GM21528 (cell line): ENCODE data around the gene RBM41.
"Not testable (repeated sequence)": the region's sequence is repeated elsewhere in the genome, so short reads cannot be mapped to it uniquely, and the experiment has no call there.

Source experiments
- ATAC-seq: cut with Tn5 transposase; IDR thresholded peaks from one replicate; pipeline ENCODE4 v1.9.1; 2021; ENCODE audit warnings: mild to moderate bottlenecking, moderate library complexity; ENCODE audit not compliant: unreplicated experiment, low FRiP score

Gene RBM41

DNA sequence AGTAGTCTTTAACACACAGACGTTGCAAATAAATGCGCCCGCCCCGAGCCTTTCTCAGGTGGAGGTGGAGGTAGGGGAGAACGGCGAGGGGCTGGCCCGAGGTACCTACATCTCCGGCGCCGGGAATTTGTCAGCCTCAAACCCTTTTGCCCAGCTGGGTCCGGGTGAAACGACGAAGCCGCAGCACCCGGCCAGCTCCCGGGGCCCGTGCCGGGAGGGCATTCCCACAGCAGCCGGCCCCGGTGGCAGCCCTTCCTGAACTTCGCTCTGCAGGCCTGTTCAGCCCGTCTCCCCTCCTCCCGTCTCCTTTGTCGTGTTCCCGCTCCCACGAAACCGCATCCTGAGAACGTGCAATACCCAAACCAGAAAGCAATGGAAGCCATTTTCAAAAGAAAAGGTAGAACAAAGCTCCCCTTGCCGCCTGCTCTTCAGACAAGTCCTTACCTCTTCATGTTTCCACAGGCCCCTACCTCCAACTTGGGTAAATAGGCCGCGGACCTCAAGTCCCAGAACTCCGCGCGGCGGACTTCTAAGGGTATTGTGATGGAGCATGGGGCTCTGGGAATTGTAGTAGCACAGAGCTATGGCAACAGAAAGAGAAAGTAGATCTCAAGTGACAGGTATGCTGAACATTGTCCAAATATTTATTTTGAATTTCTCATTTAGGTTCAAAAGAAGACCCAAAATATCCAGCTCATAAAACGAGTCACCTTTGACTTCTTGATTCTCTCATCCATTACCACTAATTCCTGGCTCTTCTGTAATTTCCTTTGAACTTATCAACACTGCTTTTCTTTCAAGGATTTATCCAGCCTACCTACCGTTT, at the start of gene RBM41:
RBM41 (minus strand) TSS at position 501 of the 826 bp plus-strand sequence; CDS start at position 452, 49 bp downstream.
- peak; percentile 100 for ATAC-seq

DNA sequence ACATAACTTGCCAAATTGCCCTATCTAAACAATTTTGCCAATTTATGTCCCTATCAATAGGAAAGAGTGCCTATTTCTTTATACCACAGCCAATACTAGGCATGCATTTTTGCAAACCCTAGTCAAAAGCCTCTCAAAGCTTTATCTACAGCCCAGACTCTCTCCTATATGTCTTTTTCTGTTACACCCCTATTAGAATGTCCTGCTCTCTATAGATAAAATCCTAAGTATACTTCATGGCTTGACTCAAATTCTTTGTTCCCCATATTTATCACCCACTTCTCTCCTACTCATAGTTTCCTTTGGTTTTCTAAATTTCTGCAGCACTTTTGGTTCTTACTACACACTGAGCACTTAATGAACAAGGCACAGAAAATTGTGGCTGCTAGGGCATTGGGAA, 49.6 kb upstream of the RBM41 start:
- ATAC-seq, result no peak

DNA sequence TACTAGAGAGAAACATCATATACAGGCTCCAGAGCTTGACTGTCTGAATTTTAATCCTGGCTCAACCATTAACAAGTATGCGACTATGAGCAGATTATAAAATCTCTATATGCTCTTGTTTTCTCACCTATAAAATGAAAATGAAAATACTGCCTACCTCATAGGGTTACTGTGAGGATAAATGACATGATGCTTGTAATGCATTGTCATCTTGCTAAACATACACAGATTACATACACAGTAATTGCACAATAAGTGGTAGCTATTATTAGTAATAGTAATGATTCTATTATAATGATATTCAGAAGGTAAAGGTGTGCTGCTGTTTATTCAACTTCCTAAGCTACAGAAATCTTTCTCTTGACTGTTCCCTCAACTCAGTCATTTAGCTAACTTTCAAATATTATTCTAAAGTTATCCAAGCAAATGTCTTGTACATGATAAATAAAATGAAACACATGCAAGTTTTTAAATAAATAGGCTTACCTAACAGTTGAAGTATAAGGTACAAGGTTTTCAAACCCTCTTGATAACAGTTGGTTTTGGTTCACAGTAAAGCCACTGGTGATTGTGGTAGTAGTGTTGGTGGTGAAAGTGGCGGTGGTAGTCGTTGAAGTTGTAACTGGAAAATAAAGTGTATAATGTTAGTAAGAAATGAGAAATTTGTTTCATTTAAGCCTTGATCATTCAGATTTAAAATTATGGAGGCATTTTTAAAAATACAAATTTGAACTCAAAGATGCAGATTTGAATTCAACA, 48.7 kb upstream of the RBM41 start:
- ATAC-seq, result no peak

DNA sequence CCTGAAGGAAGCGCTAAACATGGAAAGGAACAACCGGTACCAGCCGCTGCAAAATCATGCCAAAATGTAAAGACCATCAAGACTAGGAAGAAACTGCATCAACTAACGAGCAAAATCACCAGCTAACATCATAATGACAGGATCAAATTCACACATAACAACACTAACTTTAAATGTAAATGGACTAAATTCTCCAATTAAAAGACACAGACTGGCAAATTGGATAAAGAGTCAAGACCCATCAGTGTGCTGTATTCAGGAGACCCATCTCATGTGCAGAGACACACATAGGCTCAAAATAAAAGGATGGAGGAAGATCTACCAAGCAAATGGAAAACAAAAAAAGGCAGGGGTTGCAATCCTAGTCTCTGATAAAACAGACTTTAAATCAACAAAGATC, 39.0 kb upstream of the RBM41 start:
- ATAC-seq, result not testable (repeated sequence)

DNA sequence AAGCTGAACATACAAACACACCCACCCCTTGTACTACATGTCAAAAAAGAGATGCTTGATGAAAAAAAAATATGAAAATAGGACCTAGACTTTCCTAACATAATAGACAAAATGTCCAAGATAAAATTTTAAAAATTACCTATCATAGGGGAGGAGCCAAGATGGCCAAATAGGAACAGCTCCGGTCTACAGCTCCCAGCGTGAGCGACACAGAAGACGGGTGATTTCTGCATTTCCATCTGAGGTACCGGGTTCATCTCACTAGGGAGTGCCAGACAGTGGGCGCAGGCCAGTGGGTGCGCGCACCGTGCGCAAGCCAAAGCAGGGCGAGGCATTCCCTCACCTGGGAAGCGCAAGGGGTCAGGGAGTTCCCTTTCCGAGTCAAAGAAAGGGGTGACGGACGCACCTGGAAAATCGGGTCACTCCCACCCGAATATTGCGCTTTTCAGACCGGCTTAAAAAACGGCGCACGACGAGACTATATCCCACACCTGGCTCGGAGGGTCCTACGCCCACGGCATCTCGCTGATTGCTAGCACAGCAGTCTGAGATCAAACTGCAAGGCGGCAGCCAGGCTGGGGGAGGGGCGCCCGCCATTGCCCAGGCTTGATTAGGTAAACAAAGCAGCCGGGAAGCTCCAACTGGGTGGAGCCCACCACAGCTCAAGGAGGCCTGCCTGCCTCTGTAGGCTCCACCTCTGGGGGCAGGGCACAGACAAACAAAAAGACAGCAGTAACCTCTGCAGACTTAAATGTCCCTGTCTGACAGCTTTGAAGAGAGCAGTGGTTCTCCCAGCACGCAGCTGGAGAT, 37.2 kb upstream of the RBM41 start:
- not testable (repeated sequence) for ATAC-seq

- ATAC-seq, result no peak
Measured at GRCh38 chrX:107154787-107155620, 36.4 kb upstream of the RBM41 start.

DNA sequence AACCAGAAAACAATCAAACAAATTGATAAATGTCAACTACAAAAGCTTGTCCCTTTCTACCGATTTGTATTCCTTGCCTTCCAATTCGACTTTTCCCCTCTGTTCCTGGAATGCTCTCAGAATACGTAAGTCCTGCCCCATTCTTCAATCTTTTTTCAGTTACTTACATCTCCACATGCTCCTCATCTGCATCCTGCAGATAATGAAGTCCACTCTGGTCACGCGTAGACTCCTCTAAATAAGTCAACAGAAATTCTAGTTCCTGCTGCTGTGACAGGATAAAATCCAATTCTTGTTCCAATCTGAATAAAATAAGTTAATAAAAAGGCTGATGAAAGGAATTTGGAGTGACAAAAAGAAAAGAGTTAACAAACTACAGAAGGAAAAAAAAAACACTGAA, 34.4 kb upstream of the RBM41 start:
- ATAC-seq, result no peak

GRCh38 chrX:107146670-107147069, 28.0 kb upstream of the RBM41 start:
- ATAC-seq, result no peak

DNA sequence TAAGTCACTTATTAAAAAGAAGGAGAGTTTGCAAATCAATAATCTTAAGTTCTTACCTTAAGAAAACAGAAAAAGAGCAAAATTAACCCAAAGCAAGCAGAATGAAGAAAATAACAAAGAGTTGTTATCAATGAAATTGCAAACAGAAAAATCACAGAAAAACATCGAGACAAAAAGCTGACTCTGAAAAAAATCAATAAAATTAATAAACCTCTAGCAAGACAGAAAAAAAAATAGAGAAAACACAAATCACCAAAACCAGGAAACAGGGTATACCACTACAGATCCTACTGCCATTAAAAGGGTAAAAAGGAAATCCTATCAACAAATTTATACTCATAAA, 17.3 kb upstream of the RBM41 start:
- ATAC-seq, result no peak

DNA sequence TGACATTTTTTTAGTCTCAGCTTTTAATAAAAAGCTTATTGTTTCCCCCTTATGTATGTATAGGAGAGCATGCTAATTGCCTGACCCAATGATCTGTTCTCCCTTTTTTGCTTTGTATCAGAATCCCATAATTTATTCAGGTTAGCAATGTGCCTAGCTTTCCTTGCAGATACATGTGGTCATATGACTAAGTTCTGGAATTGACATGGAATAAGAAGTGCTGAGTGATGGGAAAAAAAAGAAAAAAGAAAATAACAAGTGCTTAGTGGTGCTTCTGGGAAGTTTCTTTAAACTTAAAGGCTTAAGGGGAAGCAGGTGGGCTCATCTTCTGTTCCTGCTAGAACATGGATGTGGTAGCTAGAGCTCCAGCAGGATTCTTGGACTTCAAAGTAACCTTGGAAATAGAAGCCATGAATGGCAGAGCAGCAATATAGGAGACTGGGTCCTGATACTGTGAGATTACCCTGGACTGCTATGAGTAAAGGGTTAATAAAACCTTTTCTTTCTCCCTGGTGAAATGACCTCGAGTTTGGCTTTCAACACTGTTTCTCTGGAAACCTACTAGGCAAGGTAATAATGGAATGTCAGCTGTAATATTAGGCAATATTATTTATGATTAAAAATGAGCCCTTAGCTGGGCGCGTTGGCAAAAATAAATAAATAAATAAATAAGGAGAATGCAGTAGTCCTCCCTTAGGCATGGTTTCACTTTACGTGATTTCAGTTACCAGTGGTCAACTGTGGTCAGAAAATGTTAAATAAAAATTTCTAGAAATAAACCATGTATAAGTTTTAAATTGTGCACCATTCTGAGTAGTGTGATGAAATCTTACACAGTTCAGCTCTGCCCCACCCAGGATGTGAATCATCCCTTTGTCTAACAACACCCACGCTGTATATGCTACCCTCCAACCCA, 16.7 kb upstream of the RBM41 start:
- ATAC-seq, result no peak

DNA sequence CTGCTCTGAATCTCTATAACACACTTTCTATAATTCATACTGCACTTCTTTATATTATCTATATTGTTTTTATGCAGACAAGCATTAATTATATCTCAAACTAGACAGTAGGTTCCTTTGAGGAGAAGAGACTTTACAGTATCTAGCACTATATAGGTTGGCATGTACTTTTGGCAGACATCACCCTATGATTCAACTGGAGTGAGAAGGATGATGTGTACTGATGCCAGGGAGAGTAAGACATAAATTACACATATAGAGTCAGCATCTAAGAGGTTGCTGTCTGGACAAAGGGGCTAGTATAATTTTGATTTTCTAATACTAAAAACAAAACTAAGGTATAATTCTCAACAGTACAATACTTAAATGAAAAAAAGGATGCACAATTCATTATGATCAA, 5.1 kb upstream of the RBM41 start:
- ATAC-seq, result no peak

DNA sequence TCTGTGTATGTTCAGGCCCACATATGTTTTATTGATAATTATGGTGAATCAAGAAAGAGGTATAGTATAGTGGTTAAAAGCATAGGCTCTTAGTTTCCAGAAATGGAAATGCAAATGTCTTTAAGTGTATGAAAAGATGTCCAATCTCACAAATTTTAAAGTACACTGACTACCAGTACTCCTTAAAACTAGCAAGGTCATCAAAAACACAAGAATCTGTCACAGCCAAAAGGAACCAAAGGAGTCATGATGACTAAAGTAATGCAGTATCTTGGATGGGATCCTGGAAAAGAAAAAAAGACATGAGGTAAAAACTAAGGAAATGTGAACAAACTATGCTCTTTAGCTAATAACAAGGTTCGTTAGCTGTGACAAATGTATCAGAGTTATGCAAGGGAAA, 661 bp upstream of the RBM41 start:
- no peak for ATAC-seq

- ATAC-seq, result no peak
Measured at GRCh38 chrX:107117993-107118321, 665 bp downstream of the RBM41 start.

GRCh38 chrX:107107459-107107858, 11.2 kb downstream of the RBM41 start:
- no peak for ATAC-seq

GRCh38 chrX:107102980-107103379, 15.6 kb downstream of the RBM41 start:
- ATAC-seq, result no peak

DNA sequence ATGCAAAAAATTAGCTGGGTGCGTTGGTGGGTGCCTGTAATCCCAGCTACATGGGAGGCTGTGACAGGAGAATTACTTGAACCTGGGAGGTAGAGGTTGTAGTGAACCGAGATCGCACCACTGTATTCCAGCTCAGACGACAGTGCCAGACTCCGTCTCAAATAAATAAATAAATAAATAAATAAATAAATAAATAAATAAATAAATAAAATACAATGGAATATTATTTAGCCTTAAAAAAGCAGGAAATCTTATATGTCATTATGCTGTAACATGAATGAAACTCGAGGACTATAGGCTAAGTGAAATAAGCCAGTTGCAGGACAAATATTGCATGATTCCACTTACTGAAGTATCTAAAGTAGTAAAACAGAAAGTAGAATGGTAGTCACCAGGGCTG, 42.5 kb downstream of the RBM41 start:
- no peak for ATAC-seq

DNA sequence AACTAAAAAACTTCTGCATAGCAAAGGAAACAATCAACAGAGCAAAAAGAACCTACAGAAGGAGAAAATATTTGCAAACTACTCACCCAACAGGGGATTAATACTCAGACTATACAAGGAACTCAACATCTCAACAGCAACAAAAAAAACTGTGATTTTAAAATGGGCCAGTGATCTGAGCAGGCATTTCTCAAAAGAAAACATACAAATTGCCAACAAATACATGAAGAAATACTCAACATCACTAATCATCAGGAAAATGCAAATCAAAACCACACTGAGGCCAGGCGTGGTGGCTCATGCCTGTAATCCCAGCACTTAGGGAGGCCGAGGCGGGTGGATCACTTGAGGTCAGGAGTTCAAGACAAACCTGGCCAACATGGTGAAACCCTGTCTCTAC, 60.9 kb downstream of the RBM41 start:
- ATAC-seq, result not testable (repeated sequence)

GRCh38 chrX:107054978-107055377, 63.6 kb downstream of the RBM41 start:
- ATAC-seq, result no peak

- ATAC-seq, result no peak
Measured at GRCh38 chrX:107050195-107050709, 68.4 kb downstream of the RBM41 start.
